ENCODE data around the gene NR3C1. TPM values are rescaled to one million over a fixed set of nuclear protein-coding genes. Genes with fewer than 3 reads are reported as not detected.

Gene NR3C1
- total RNA-seq, 1 experiment from 2014 or later: 16.0 TPM

DNA sequence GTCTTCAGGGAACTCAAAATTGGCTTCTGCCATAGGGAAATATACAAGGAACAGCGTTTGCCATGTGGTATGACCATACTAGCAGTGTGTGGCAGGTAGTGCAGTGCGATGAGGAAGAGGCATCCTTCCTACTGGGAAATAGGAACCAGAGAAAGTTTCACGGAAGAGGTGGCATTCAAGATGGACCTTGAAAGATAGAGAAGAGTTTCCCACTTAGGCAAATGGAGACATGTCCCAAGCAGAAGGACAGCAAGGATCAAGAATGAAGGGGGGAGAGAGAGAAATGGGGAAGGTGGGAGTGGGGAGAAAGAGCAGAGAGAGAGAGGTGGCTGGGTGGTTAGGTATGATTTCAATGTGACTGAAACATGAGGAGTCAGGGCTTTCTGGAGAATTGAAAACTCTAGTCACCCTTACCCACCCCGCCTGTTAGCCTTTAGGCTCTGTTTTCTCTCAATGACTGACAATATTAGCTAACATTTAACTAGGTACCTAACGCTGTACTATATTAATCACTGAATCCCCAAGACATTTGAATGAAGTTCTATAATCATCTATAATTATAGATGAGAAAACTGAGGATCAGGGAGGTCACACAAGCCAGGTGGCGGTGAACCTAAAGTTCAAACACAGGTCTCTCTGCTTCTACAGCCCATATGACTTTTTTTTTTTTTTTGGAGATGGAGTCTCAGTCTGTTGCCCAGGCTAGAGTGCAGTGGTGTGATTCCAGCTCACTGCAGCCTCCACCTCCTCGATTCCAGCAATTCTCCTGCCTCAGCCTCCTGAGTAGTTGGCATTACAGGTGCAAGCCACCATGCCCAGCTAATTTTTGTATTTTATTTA is 171.3 kb downstream of the NR3C1 start:
- POLR2A ChIA-PET: no interaction called here
- DNase-seq (ENCODE audit: low read depth, low spot score) (no peak), ATAC-seq (no peak)
- no peak overlapping the region for H3K4me3 ChIP-seq (replicated peaks in 1 of 2; ENCODE audit: low read depth in 1 of 2, low read length in 2 of 2)
- RAD21 ChIA-PET (ENCODE audit: low non-redundant PET in 1 of 2, low total read pairs in 2 of 2, uncharacterized antibody in 2 of 2, unreplicated experiment in 2 of 2): no interaction called here
- H3K9ac ChIP-seq (ENCODE audit: low read length): no peak overlapping the region
- no peak overlapping the region for H3K4me2 ChIP-seq (ENCODE audit: low read length)
- H3K27ac ChIP-seq (ENCODE audit: low read depth, low read length): no peak overlapping the region
- no peaks in the 10 kb centered on the region for H3K9me3 ChIP-seq (ENCODE audit: control insufficient read depth in 1 of 2, insufficient read depth in 1 of 2, low read depth in 1 of 2, low read length in 2 of 2)
- H4K20me1 ChIP-seq (ENCODE audit: insufficient read depth): no peaks in the 10 kb centered on the region
- no peaks in the 10 kb centered on the region for H3K79me2 ChIP-seq (ENCODE audit: insufficient read depth, low read length)
- TF ChIP-seq EGR1 (IDR thresholded peaks at IDR 0.05; ENCODE audit: low read depth): no peak
- no peak for TF ChIP-seq SIN3A (IDR thresholded peaks at IDR 0.05; ENCODE audit: low read depth)
- TF ChIP-seq SP1 (IDR thresholded peaks at IDR 0.05; ENCODE audit: low read depth): no peak
- TF ChIP-seq, protein P1, sequence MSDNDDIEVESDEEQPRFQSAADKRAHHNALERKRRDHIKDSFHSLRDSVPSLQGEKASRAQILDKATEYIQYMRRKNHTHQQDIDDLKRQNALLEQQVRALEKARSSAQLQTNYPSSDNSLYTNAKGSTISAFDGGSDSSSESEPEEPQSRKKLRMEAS (IDR thresholded peaks at IDR 0.05): no peak
- CTCF ChIA-PET: no interaction called here
- no TSS peak for BruUV-seq (replicated peaks)
- H3K27me3 ChIP-seq (ENCODE audit: insufficient read depth, low read length): no peaks in the 10 kb centered on the region
- peaks cover 0 to 16% of the 10 kb centered on the region in 2 experiments; a peak in 1 of 4 replicates for H3K4me1 ChIP-seq (ENCODE audit: control insufficient read depth in 1 of 2, insufficient read depth in 2 of 2, low read length in 2 of 2)
- no peaks in the 10 kb centered on the region for H3K36me3 ChIP-seq (ENCODE audit: control insufficient read depth in 1 of 2, insufficient read depth in 2 of 2, low read length in 2 of 2)
- intact Hi-C loops (cut with micrococcal nuclease): no loop called here
- no peak overlapping the region for H2AFZ ChIP-seq (ENCODE audit: low read depth, low read length, poor library complexity, severe bottlenecking)
- no peaks in the 10 kb centered on the region for H3K9me2 ChIP-seq (ENCODE audit: insufficient read depth)

DNA sequence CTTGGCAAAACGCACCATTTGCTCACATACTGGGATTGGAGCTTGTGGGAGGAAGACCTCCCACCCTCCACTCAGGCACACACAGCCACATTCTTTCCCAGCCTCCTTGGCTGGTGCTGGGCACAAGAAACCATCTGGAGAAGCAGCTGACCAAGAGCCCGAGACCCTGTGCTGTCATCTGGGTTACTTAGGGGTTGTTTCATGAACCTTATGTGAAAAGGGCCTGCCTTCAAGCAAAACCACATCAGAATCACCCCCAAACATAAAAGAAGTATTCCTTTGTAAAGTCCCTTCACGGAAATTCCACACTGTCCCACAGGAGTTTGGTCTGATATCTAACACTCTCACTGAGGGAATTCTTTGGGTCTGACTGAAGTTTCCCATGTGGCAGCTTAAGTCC is 172.1 kb downstream of the NR3C1 start:
- BruUV-seq (replicated peaks): no TSS peak
- intact Hi-C loops (cut with micrococcal nuclease): no loop called here
- H3K9ac ChIP-seq (ENCODE audit: low read length): no peak overlapping the region
- H3K36me3 ChIP-seq (ENCODE audit: control insufficient read depth in 1 of 2, insufficient read depth in 2 of 2, low read length in 2 of 2): no peaks in the 10 kb centered on the region
- no peak overlapping the region for H3K27ac ChIP-seq (ENCODE audit: low read depth, low read length)
- ChIA-PET RAD21 (ENCODE audit: low non-redundant PET in 1 of 2, low total read pairs in 2 of 2, uncharacterized antibody in 2 of 2, unreplicated experiment in 2 of 2) (no interaction called here), CTCF (no interaction called here), POLR2A (no interaction called here)
- no peak overlapping the region for H2AFZ ChIP-seq (ENCODE audit: low read depth, low read length, poor library complexity, severe bottlenecking)
- H4K20me1 ChIP-seq (ENCODE audit: insufficient read depth): no peaks in the 10 kb centered on the region
- no peak overlapping the region for H3K4me2 ChIP-seq (ENCODE audit: low read length)
- no peak overlapping the region for H3K4me3 ChIP-seq (replicated peaks in 1 of 2; ENCODE audit: low read depth in 1 of 2, low read length in 2 of 2)
- H3K9me2 ChIP-seq (ENCODE audit: insufficient read depth): no peaks in the 10 kb centered on the region
- no peaks in the 10 kb centered on the region for H3K27me3 ChIP-seq (ENCODE audit: insufficient read depth, low read length)
- H3K4me1 ChIP-seq (ENCODE audit: control insufficient read depth in 1 of 2, insufficient read depth in 2 of 2, low read length in 2 of 2): peaks cover 0 to 16% of the 10 kb centered on the region in 2 experiments; a peak in 1 of 4 replicates
- DNase-seq (ENCODE audit: low read depth, low spot score) (no peak), ATAC-seq (no peak)
- no peaks in the 10 kb centered on the region for H3K79me2 ChIP-seq (ENCODE audit: insufficient read depth, low read length)
- H3K9me3 ChIP-seq (ENCODE audit: control insufficient read depth in 1 of 2, insufficient read depth in 1 of 2, low read depth in 1 of 2, low read length in 2 of 2): no peaks in the 10 kb centered on the region
- no peak for TF ChIP-seq EZH2 (IDR thresholded peaks at IDR 0.05)
- TF ChIP-seq JUND (IDR thresholded peaks at IDR 0.05): no peak
- TF ChIP-seq POLR2A (IDR thresholded peaks at IDR 0.05; ENCODE audit: borderline replicate concordance, extremely low read depth, insufficient read depth, insufficient read length): no peak
- no peak for TF ChIP-seq EZH2phosphoT487 (IDR thresholded peaks at IDR 0.05; ENCODE audit: borderline replicate concordance)
- TF ChIP-seq CBX3 (IDR thresholded peaks at IDR 0.05; ENCODE audit: low read depth): no peak
- TF ChIP-seq SRF (IDR thresholded peaks at IDR 0.05; ENCODE audit: low read depth): no peak
- TF ChIP-seq, protein P2, sequence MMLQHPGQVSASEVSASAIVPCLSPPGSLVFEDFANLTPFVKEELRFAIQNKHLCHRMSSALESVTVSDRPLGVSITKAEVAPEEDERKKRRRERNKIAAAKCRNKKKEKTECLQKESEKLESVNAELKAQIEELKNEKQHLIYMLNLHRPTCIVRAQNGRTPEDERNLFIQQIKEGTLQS (IDR thresholded peaks at IDR 0.05): no peak
- TF ChIP-seq CEBPB (IDR thresholded peaks at IDR 0.05; ENCODE audit: low read depth): no peak
- no peak for TF ChIP-seq FOSL1 (IDR thresholded peaks at IDR 0.05; ENCODE audit: low read depth)
- no peak for TF ChIP-seq ZNF274 (IDR thresholded peaks at IDR 0.05; ENCODE audit: low read depth, low read length)
- TF ChIP-seq SIN3A (IDR thresholded peaks at IDR 0.05; ENCODE audit: low read depth): no peak
- no peak for TF ChIP-seq YY1 (IDR thresholded peaks at IDR 0.05; ENCODE audit: extremely low read depth, insufficient replicate concordance, low read depth, low read length)
- TF ChIP-seq TCF7L2 (IDR thresholded peaks at IDR 0.05; ENCODE audit: borderline replicate concordance, extremely low read depth, insufficient read depth, insufficient read length): no peak
- no peak for TF ChIP-seq ZFX (IDR thresholded peaks at IDR 0.05)
- no peak for TF ChIP-seq RAD21 (IDR thresholded peaks at IDR 0.05; ENCODE audit: low read depth)
- TF ChIP-seq, protein P3, sequence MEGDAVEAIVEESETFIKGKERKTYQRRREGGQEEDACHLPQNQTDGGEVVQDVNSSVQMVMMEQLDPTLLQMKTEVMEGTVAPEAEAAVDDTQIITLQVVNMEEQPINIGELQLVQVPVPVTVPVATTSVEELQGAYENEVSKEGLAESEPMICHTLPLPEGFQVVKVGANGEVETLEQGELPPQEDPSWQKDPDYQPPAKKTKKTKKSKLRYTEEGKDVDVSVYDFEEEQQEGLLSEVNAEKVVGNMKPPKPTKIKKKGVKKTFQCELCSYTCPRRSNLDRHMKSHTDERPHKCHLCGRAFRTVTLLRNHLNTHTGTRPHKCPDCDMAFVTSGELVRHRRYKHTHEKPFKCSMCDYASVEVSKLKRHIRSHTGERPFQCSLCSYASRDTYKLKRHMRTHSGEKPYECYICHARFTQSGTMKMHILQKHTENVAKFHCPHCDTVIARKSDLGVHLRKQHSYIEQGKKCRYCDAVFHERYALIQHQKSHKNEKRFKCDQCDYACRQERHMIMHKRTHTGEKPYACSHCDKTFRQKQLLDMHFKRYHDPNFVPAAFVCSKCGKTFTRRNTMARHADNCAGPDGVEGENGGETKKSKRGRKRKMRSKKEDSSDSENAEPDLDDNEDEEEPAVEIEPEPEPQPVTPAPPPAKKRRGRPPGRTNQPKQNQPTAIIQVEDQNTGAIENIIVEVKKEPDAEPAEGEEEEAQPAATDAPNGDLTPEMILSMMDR (IDR thresholded peaks at IDR 0.05 in 2 of 3, conservative IDR thresholded peaks at IDR 0.05 in 1 of 3; ENCODE audit: borderline replicate concordance in 1 of 3, insufficient read depth in 1 of 3, low read depth in 2 of 3, low read length in 2 of 3): no peak
- no peak for TF ChIP-seq POLR2AphosphoS5 (IDR thresholded peaks at IDR 0.05; ENCODE audit: low read depth, low read length)

Measured in HCT116 (cell line).